ENCODE measurements around the gene TMEM44.

The TMEM44 gene

GRCh38 chr3:194633349-194634004 is at the start of gene TMEM44:
Gene TMEM44, minus strand, starts transcription at chr3:194633419. Its CDS starts 204 bp downstream, at chr3:194633215.
- no peaks in the 10 kb centered on the region for H3K4me1 ChIP-seq (ENCODE audit: insufficient read depth, low read length)
- peaks cover 16% of the 10 kb centered on the region; the same call in 1 of the 2 replicates for H3K36me3 ChIP-seq (ENCODE audit: insufficient read depth, low read depth, low read length)
- H3K27ac ChIP-seq (ENCODE audit: low read length): no peak within 1 kb of the TSS
- peak within 1 kb of the TSS; percentile 71; the same call in 1 of the 2 replicates for H3K9ac ChIP-seq (ENCODE audit: low read depth, low read length)
- no peaks in the 10 kb centered on the region for H3K27me3 ChIP-seq (ENCODE audit: insufficient read depth, low read length)
- H3K9me3 ChIP-seq (ENCODE audit: insufficient read depth, low read depth, low read length): peaks cover 6% of the 10 kb centered on the region
- peak within 1 kb of the TSS; percentile 87 for H3K4me3 ChIP-seq (ENCODE audit: low read length)

- Histone ChIP-seq H3K27me3 (ENCODE audit: insufficient read depth, low read length) (peaks cover 38% of the 10 kb centered on the region), H3K4me1 (ENCODE audit: insufficient read depth, low read length) (0 out of 2 replicates have a peak, but pooled peaks cover 3% of the 10 kb centered on the region), H3K9me3 (ENCODE audit: insufficient read depth, low read depth, low read length) (no peaks in the 10 kb centered on the region), H3K4me3 (ENCODE audit: low read length) (no peak overlapping the region), H3K9ac (ENCODE audit: low read depth, low read length) (no peak overlapping the region), H3K36me3 (ENCODE audit: insufficient read depth, low read depth, low read length) (no peaks in the 10 kb centered on the region), H3K27ac (ENCODE audit: low read length) (no peak overlapping the region)
These were observed 49.6 kb upstream of the TMEM44 start for GRCh38 chr3:194682694-194683310.

GRCh38 chr3:194682189-194682693 is 49.0 kb upstream of the TMEM44 start:
- no peak overlapping the region for H3K4me3 ChIP-seq (ENCODE audit: low read length)
- H3K27me3 ChIP-seq (ENCODE audit: insufficient read depth, low read length): peaks cover 40% of the 10 kb centered on the region
- no peaks in the 10 kb centered on the region for H3K9me3 ChIP-seq (ENCODE audit: insufficient read depth, low read depth, low read length)
- 0 out of 2 replicates have a peak, but pooled peaks cover 3% of the 10 kb centered on the region for H3K4me1 ChIP-seq (ENCODE audit: insufficient read depth, low read length)
- H3K9ac ChIP-seq (ENCODE audit: low read depth, low read length): no peak overlapping the region
- no peak overlapping the region for H3K27ac ChIP-seq (ENCODE audit: low read length)
- H3K36me3 ChIP-seq (ENCODE audit: insufficient read depth, low read depth, low read length): no peaks in the 10 kb centered on the region

- no peak overlapping the region for H3K27ac ChIP-seq (ENCODE audit: low read length)
- peaks cover 37% of the 10 kb centered on the region for H3K27me3 ChIP-seq (ENCODE audit: insufficient read depth, low read length)
- H3K36me3 ChIP-seq (ENCODE audit: insufficient read depth, low read depth, low read length): no peaks in the 10 kb centered on the region
- 0 out of 2 replicates have a peak, but pooled peaks cover 3% of the 10 kb centered on the region for H3K4me1 ChIP-seq (ENCODE audit: insufficient read depth, low read length)
- no peaks in the 10 kb centered on the region for H3K9me3 ChIP-seq (ENCODE audit: insufficient read depth, low read depth, low read length)
- no peak overlapping the region for H3K9ac ChIP-seq (ENCODE audit: low read depth, low read length)
- no peak overlapping the region for H3K4me3 ChIP-seq (ENCODE audit: low read length)
These were observed 47.8 kb upstream of the TMEM44 start for GRCh38 chr3:194680888-194681615.

- Histone ChIP-seq H3K9me3 (ENCODE audit: insufficient read depth, low read depth, low read length) (no peaks in the 10 kb centered on the region), H3K36me3 (ENCODE audit: insufficient read depth, low read depth, low read length) (no peaks in the 10 kb centered on the region), H3K4me1 (ENCODE audit: insufficient read depth, low read length) (no peaks in the 10 kb centered on the region), H3K27me3 (ENCODE audit: insufficient read depth, low read length) (peaks cover 32% of the 10 kb centered on the region), H3K27ac (ENCODE audit: low read length) (no peak overlapping the region), H3K9ac (ENCODE audit: low read depth, low read length) (no peak overlapping the region), H3K4me3 (ENCODE audit: low read length) (no peak overlapping the region)
These were observed 43.3 kb upstream of the TMEM44 start for GRCh38 chr3:194676471-194676870.

GRCh38 chr3:194675680-194676079 is 42.5 kb upstream of the TMEM44 start:
- Histone ChIP-seq H3K27me3 (ENCODE audit: insufficient read depth, low read length) (peaks cover 32% of the 10 kb centered on the region), H3K36me3 (ENCODE audit: insufficient read depth, low read depth, low read length) (no peaks in the 10 kb centered on the region), H3K9me3 (ENCODE audit: insufficient read depth, low read depth, low read length) (no peaks in the 10 kb centered on the region), H3K9ac (ENCODE audit: low read depth, low read length) (no peak overlapping the region), H3K4me3 (ENCODE audit: low read length) (no peak overlapping the region), H3K4me1 (ENCODE audit: insufficient read depth, low read length) (peaks cover 5% of the 10 kb centered on the region; the same call in 1 of the 2 replicates), H3K27ac (ENCODE audit: low read length) (no peak overlapping the region)

- H3K9ac ChIP-seq (ENCODE audit: low read depth, low read length): no peak overlapping the region
- H3K4me1 ChIP-seq (ENCODE audit: insufficient read depth, low read length): peaks cover 5% of the 10 kb centered on the region; the same call in 1 of the 2 replicates
- no peak overlapping the region for H3K27ac ChIP-seq (ENCODE audit: low read length)
- H3K36me3 ChIP-seq (ENCODE audit: insufficient read depth, low read depth, low read length): no peaks in the 10 kb centered on the region; the same call in 1 of the 2 replicates
- peaks cover 32% of the 10 kb centered on the region for H3K27me3 ChIP-seq (ENCODE audit: insufficient read depth, low read length)
- no peaks in the 10 kb centered on the region for H3K9me3 ChIP-seq (ENCODE audit: insufficient read depth, low read depth, low read length)
- no peak overlapping the region for H3K4me3 ChIP-seq (ENCODE audit: low read length)
These were observed 41.9 kb upstream of the TMEM44 start for GRCh38 chr3:194675081-194675640.

GRCh38 chr3:194673761-194674160 is 40.5 kb upstream of the TMEM44 start:
- Histone ChIP-seq H3K9me3 (ENCODE audit: insufficient read depth, low read depth, low read length) (no peaks in the 10 kb centered on the region), H3K27me3 (ENCODE audit: insufficient read depth, low read length) (peaks cover 32% of the 10 kb centered on the region)

GRCh38 chr3:194672876-194673275 is 39.7 kb upstream of the TMEM44 start:
- Histone ChIP-seq H3K9me3 (ENCODE audit: insufficient read depth, low read depth, low read length) (no peaks in the 10 kb centered on the region), H3K27ac (ENCODE audit: low read length) (no peak overlapping the region), H3K27me3 (ENCODE audit: insufficient read depth, low read length) (peaks cover 32% of the 10 kb centered on the region), H3K9ac (ENCODE audit: low read depth, low read length) (peak overlapping the region; percentile 99; the same call in 1 of the 2 replicates), H3K4me1 (ENCODE audit: insufficient read depth, low read length) (peaks cover 5% of the 10 kb centered on the region; the same call in 1 of the 2 replicates), H3K4me3 (ENCODE audit: low read length) (peak overlapping the region; percentile 88), H3K36me3 (ENCODE audit: insufficient read depth, low read depth, low read length) (peaks cover 22% of the 10 kb centered on the region)

More at GRCh38 chr3:194673761-194674160, 40.5 kb upstream of the TMEM44 start:
- Histone ChIP-seq H3K4me1 (ENCODE audit: insufficient read depth, low read length) (peaks cover 5% of the 10 kb centered on the region; the same call in 1 of the 2 replicates), H3K36me3 (ENCODE audit: insufficient read depth, low read depth, low read length) (peaks cover 14% of the 10 kb centered on the region), H3K4me3 (ENCODE audit: low read length) (no peak overlapping the region), H3K9ac (ENCODE audit: low read depth, low read length) (no peak overlapping the region), H3K27ac (ENCODE audit: low read length) (no peak overlapping the region)

GRCh38 chr3:194671900-194672808 is 38.9 kb upstream of the TMEM44 start, which contains the start of gene LSG1:
Gene LSG1, minus strand, starts transcription at chr3:194672191. Its CDS starts 29 bp downstream, at chr3:194672162.
- Histone ChIP-seq H3K4me1 (ENCODE audit: insufficient read depth, low read length) (peaks cover 5% of the 10 kb centered on the region; the same call in 1 of the 2 replicates), H3K27ac (ENCODE audit: low read length) (peak within 1 kb of the TSS; percentile 89), H3K9ac (ENCODE audit: low read depth, low read length) (peak within 1 kb of the TSS; percentile 99), H3K36me3 (ENCODE audit: insufficient read depth, low read depth, low read length) (peaks cover 23% of the 10 kb centered on the region), H3K4me3 (ENCODE audit: low read length) (peak within 1 kb of the TSS; percentile 88), H3K9me3 (ENCODE audit: insufficient read depth, low read depth, low read length) (no peaks in the 10 kb centered on the region), H3K27me3 (ENCODE audit: insufficient read depth, low read length) (peaks cover 25% of the 10 kb centered on the region)

All from iPS-20b (cell line).